AG09309 (cell line): ENCODE results near the gene RBM38.

Experiments
- DNase-seq: peaks from one replicate; pipeline ENCODE4 v3.0.0-alpha.2; 2010; ENCODE audit warnings: low read depth
- H3K4me3 ChIP-seq: 2 replicates; pipeline ENCODE4 v1.5.1; 2011; ENCODE audit warnings: mild to moderate bottlenecking, low read depth, low read length, moderate library complexity; ENCODE audit not compliant: control insufficient read depth
- CTCF ChIP-seq: IDR thresholded peaks from 2 replicates; pipeline ENCODE4 v1.5.1; 2011; ENCODE audit warnings: mild to moderate bottlenecking, low read depth, low read length, inconsistent platforms; ENCODE audit not compliant: insufficient read depth, control insufficient read depth; ENCODE audit errors: missing control alignments

RBM38 gene

GRCh38 chr20:57435498-57436222, 44.5 kb downstream of the RBM38 start:
- H3K4me3 ChIP-seq = no peak overlapping the region
- DNase-seq = no peak
- no peak for TF ChIP-seq CTCF

GRCh38 chr20:57436223-57436545, 45.0 kb downstream of the RBM38 start:
- no peak for DNase-seq
- TF ChIP-seq CTCF = no peak
- H3K4me3 ChIP-seq = no peak overlapping the region

GRCh38 chr20:57437267-57437666, 46.1 kb downstream of the RBM38 start:
- no peak overlapping the region for H3K4me3 ChIP-seq
- DNase-seq = no peak
- no peak for TF ChIP-seq CTCF

GRCh38 chr20:57437672-57438330, 46.6 kb downstream of the RBM38 start:
- H3K4me3 ChIP-seq = no peak overlapping the region
- no peak for DNase-seq
- TF ChIP-seq CTCF = no peak

GRCh38 chr20:57438552-57438951, 47.4 kb downstream of the RBM38 start:
- DNase-seq = no peak

GRCh38 chr20:57439432-57439831, 48.2 kb downstream of the RBM38 start:
- DNase-seq = no peak
- TF ChIP-seq CTCF = no peak
- no peak overlapping the region for H3K4me3 ChIP-seq

More at GRCh38 chr20:57438552-57438951, 47.4 kb downstream of the RBM38 start:
- no peak for TF ChIP-seq CTCF
- H3K4me3 ChIP-seq = no peak overlapping the region
